ENCODE results near the gene PPP1R27.

PPP1R27 gene

GRCh38 chr17:81860756-81861568, 26.1 kb upstream of the PPP1R27 start:
- DNase-seq, result peak; percentile 100

- DNase-seq, result no peak
Observed at GRCh38 chr17:81859906-81860755, 25.3 kb upstream of the PPP1R27 start, which contains the start of gene P4HB. P4HB (minus strand) TSS chr17:81860535; CDS start chr17:81860471, 64 bp downstream.

GRCh38 chr17:81858967-81859905, 24.4 kb upstream of the PPP1R27 start:
- no peak for DNase-seq

- no peak for DNase-seq
Observed at GRCh38 chr17:81858170-81858966, 23.5 kb upstream of the PPP1R27 start.

GRCh38 chr17:81854974-81855774, 20.3 kb upstream of the PPP1R27 start:
- DNase-seq, result no peak

- DNase-seq, result no peak
Observed at GRCh38 chr17:81852237-81852636, 17.4 kb upstream of the PPP1R27 start.

- no peak for DNase-seq
Observed at GRCh38 chr17:81851423-81851822, 16.6 kb upstream of the PPP1R27 start.

GRCh38 chr17:81849457-81849856, 14.6 kb upstream of the PPP1R27 start:
- no peak for DNase-seq

- no peak for DNase-seq
Observed at GRCh38 chr17:81846743-81847689, 12.2 kb upstream of the PPP1R27 start.

GRCh38 chr17:81845881-81846742, 11.3 kb upstream of the PPP1R27 start:
- no peak for DNase-seq

- DNase-seq, result no peak
Observed at GRCh38 chr17:81845361-81845760, 10.5 kb upstream of the PPP1R27 start.

- DNase-seq, result no peak
Observed at GRCh38 chr17:81844887-81845286, 10.0 kb upstream of the PPP1R27 start.

- no peak for DNase-seq
Observed at GRCh38 chr17:81844327-81844851, 9.5 kb upstream of the PPP1R27 start.

- DNase-seq, result no peak
Observed at GRCh38 chr17:81843713-81844326, 9.0 kb upstream of the PPP1R27 start.

- DNase-seq, result no peak
Observed at GRCh38 chr17:81842725-81843504, 8.1 kb upstream of the PPP1R27 start.

- no peak for DNase-seq
Observed at GRCh38 chr17:81842378-81842724, 7.5 kb upstream of the PPP1R27 start.

GRCh38 chr17:81841866-81842265, 7.0 kb upstream of the PPP1R27 start:
- DNase-seq, result no peak

Measured in COR-L47 (cell line).